DND-41 (cell line): ENCODE measurements around the gene ME3.

Experiments used
- CTCF ChIP-seq: IDR thresholded peaks from 2 replicates; pipeline ENCODE4 v1.5.1; 2012; ENCODE audit warnings: borderline replicate concordance, low read length, moderate library complexity, mild to moderate bottlenecking; ENCODE audit not compliant: poor library complexity, severe bottlenecking; ENCODE audit errors: extremely low read depth
- EZH2 ChIP-seq: IDR thresholded peaks from 3 replicates; pipeline ENCODE4 v1.6.1; 2012; ENCODE audit warnings: borderline replicate concordance, low read depth, mild to moderate bottlenecking, moderate library complexity, low read length, inconsistent platforms; ENCODE audit not compliant: severe bottlenecking

- TF ChIP-seq CTCF (no peak), EZH2 (no peak)
Observed at GRCh38 chr11:86511086-86511551, 161.3 kb downstream of the ME3 start.
